Caco-2 (cell line): ENCODE measurements around the gene KAT7. TPM values are rescaled to one million over a fixed set of nuclear protein-coding genes. Genes with fewer than 3 reads are reported as not detected.

Experiments
- BruUV-seq: library from RNA; stranded (reverse); fragments of 400-500 nt; replicated peaks from 2 replicates; lab custom pipeline; 2021; lab: Mats Ljungman, UMichigan
- CTCF ChIA-PET: fragments of 300-600 bp; sonication (Branson Sonifier 250); formaldehyde crosslinking; loops from one replicate; lab custom pipeline; 2022; ENCODE audit warnings: antibody characterized with exemption; lab: Charles Lee
- POLR2A ChIA-PET: fragments of 300-600 bp; sonication (Branson Sonifier 250); formaldehyde crosslinking; loops from one replicate; lab custom pipeline; 2022; ENCODE audit warnings: antibody characterized with exemption; lab: Charles Lee
- DNase-seq, 2 experiments: peaks; one replicate each; pipeline versions ENCODE4 v3.0.0 to v3.0.0-alpha.2; 2020 to 2022
- H3K27me3 ChIP-seq: replicated peaks from 2 replicates; pipeline ENCODE4 v1.6.0; 2011; ENCODE audit warnings: low read length; ENCODE audit not compliant: control insufficient read depth, insufficient read depth
- H3K36me3 ChIP-seq: 2 replicates; pipeline ENCODE4 v1.5.1; 2011; ENCODE audit warnings: low read length; ENCODE audit not compliant: control insufficient read depth, insufficient read depth
- H3K4me1 ChIP-seq: fragments of 250-450 bp; sonication (Bioruptor Pico); 2 replicates; pipeline ENCODE4 v1.5.1; 2020; ENCODE audit warnings: mild to moderate bottlenecking
- H3K4me3 ChIP-seq: 2 replicates; pipeline ENCODE4 v1.5.1; 2011; ENCODE audit warnings: low read depth, mild to moderate bottlenecking, control low read depth, low read length
- H3K9me3 ChIP-seq: fragments of 250-450 bp; sonication (Bioruptor Pico); 2 replicates; pipeline ENCODE4 v1.5.1; 2020; ENCODE audit warnings: mild to moderate bottlenecking, moderate library complexity
- H3K27ac Mint-ChIP-seq: one replicate; pipeline ENCODE4 v1.8.0; 2022; ENCODE audit warnings: mixed read lengths; ENCODE audit not compliant: unreplicated experiment
- H3K27me3 Mint-ChIP-seq: one replicate; pipeline ENCODE4 v1.8.0; 2022; ENCODE audit warnings: mixed read lengths; ENCODE audit not compliant: insufficient read depth, unreplicated experiment
- H3K36me3 Mint-ChIP-seq: one replicate; pipeline ENCODE4 v1.8.0; 2022; ENCODE audit warnings: mild to moderate bottlenecking, mixed read lengths; ENCODE audit not compliant: insufficient read depth, unreplicated experiment
- H3K4me1 Mint-ChIP-seq: one replicate; pipeline ENCODE4 v1.8.0; 2022; ENCODE audit warnings: low read depth, mixed read lengths; ENCODE audit not compliant: unreplicated experiment
- H3K4me3 Mint-ChIP-seq: one replicate; pipeline ENCODE4 v1.8.0; 2022; ENCODE audit warnings: mild to moderate bottlenecking, moderate library complexity, mixed read lengths; ENCODE audit not compliant: unreplicated experiment
- H3K9me3 Mint-ChIP-seq: one replicate; pipeline ENCODE4 v1.8.0; 2022; ENCODE audit warnings: mixed read lengths; ENCODE audit not compliant: unreplicated experiment
- intact Hi-C: fragments of 100-400 bp; cut with micrococcal nuclease; formaldehyde crosslinking; loops from one replicate; pipeline ENCODE4 v1.10.0; 2022; ENCODE audit not compliant: unreplicated experiment
- total RNA-seq: library from RNA; stranded (reverse); gene quantifications from 2 replicates; pipeline ENCODE4 v1.2.3, GENCODE V29; 2022
- TF ChIP-seq, protein P1 (sequence below), 2 experiments: fragments of 200-600 bp in 1 of 2; IDR thresholded peaks; 1 replicate in 1 of 2; 2 replicates in 1 of 2; pipeline versions ENCODE4 v1.5.1 to v1.8.0; 2011 to 2022; ENCODE audit warnings: antibody characterized with exemption in 1 of 2, control low read depth in 1 of 2, inconsistent platforms in 1 of 2, low read depth in 1 of 2, low read length in 1 of 2, mild to moderate bottlenecking in 1 of 2, moderate library complexity in 1 of 2; ENCODE audit not compliant: insufficient read depth in 1 of 2, severe bottlenecking in 1 of 2, unreplicated experiment in 1 of 2

KAT7 gene
- total RNA-seq, 1 experiment from 2014 or later: 137 TPM

GRCh38 chr17:49741009-49741691 lies 47.3 kb upstream of the KAT7 start:
- no TSS peak for BruUV-seq
- Histone ChIP-seq H3K4me3 (no peak overlapping the region), H3K9me3 (no peaks in the 10 kb centered on the region), H3K36me3 (no peaks in the 10 kb centered on the region), H3K4me1 (peaks cover 16% of the 10 kb centered on the region), H3K27me3 (no peaks in the 10 kb centered on the region)
- H3K27me3 Mint-ChIP-seq: no peaks in the 10 kb centered on the region
- TF ChIP-seq, protein P1, sequence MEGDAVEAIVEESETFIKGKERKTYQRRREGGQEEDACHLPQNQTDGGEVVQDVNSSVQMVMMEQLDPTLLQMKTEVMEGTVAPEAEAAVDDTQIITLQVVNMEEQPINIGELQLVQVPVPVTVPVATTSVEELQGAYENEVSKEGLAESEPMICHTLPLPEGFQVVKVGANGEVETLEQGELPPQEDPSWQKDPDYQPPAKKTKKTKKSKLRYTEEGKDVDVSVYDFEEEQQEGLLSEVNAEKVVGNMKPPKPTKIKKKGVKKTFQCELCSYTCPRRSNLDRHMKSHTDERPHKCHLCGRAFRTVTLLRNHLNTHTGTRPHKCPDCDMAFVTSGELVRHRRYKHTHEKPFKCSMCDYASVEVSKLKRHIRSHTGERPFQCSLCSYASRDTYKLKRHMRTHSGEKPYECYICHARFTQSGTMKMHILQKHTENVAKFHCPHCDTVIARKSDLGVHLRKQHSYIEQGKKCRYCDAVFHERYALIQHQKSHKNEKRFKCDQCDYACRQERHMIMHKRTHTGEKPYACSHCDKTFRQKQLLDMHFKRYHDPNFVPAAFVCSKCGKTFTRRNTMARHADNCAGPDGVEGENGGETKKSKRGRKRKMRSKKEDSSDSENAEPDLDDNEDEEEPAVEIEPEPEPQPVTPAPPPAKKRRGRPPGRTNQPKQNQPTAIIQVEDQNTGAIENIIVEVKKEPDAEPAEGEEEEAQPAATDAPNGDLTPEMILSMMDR (IDR thresholded peaks at IDR 0.05; ENCODE audit: insufficient read depth in 1 of 2, low read depth in 1 of 2, low read length in 1 of 2, severe bottlenecking in 1 of 2, unreplicated experiment in 1 of 2): no peak
- H3K9me3 Mint-ChIP-seq: no peaks in the 10 kb centered on the region
- DNase-seq: no peak
- no peak overlapping the region for H3K4me3 Mint-ChIP-seq
- H3K36me3 Mint-ChIP-seq: no peaks in the 10 kb centered on the region
- peaks cover 12% of the 10 kb centered on the region for H3K4me1 Mint-ChIP-seq
- ChIA-PET POLR2A (interaction anchor here (1.0 kb wide), 1 partner anchor 23 kb away, joined by 3 read pairs; the partner anchor contains the start of gene FAM117A), CTCF (no interaction called here)
- no peak overlapping the region for H3K27ac Mint-ChIP-seq
- intact Hi-C loops: no loop called here

- no peaks in the 10 kb centered on the region for H3K9me3 Mint-ChIP-seq
- no peaks in the 10 kb centered on the region for H3K36me3 Mint-ChIP-seq
- peaks cover 16% of the 10 kb centered on the region for H3K4me1 ChIP-seq
- no peaks in the 10 kb centered on the region for H3K9me3 ChIP-seq
- no peaks in the 10 kb centered on the region for H3K36me3 ChIP-seq
- no peak for DNase-seq
- no peak overlapping the region for H3K27ac Mint-ChIP-seq
- ChIA-PET CTCF (interaction anchor here (1.0 kb wide), 1 partner anchor 20 kb away, joined by 3 read pairs; no protein-coding TSS in a partner anchor), POLR2A (no interaction called here)
- no TSS peak for BruUV-seq
- no peaks in the 10 kb centered on the region for H3K27me3 Mint-ChIP-seq
- intact Hi-C loops: no loop called here
- H3K27me3 ChIP-seq: no peaks in the 10 kb centered on the region
- TF ChIP-seq, protein P1 (IDR thresholded peaks at IDR 0.05; ENCODE audit: insufficient read depth in 1 of 2, low read depth in 1 of 2, low read length in 1 of 2, severe bottlenecking in 1 of 2, unreplicated experiment in 1 of 2): no peak
- H3K4me1 Mint-ChIP-seq: peaks cover 12% of the 10 kb centered on the region
- no peak overlapping the region for H3K4me3 Mint-ChIP-seq
- no peak overlapping the region for H3K4me3 ChIP-seq
Observed at GRCh38 chr17:49741692-49742076, 46.8 kb upstream of the KAT7 start.

DNA sequence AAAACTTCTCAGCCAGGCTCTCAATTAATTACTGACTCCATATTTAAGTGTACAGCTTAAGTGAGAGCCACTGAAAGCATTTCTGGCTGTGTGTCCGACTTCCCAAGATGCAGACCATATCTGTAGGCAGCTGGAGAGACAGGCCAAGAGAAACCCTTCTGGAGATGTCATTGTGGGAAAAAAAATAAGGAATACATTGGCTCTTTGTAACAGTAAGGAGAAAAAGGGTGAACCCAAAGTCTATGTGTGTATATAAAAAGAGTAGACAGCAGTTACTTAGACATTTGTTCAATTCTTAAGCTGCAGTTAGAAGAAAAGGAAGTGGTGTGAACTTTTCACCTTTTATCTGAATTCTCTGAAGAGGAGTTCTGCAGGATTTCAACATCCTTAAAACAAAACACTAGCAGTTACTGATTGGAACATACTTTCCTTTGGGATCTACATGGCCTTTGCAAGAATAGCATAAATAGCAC lies 46.3 kb upstream of the KAT7 start:
- no peaks in the 10 kb centered on the region for H3K27me3 ChIP-seq
- CTCF ChIA-PET: interaction anchor here (0.7 to 1.0 kb wide), 2 partner anchors 20 to 22 kb away, joined by 3 read pairs; partner anchors contain the start of gene FAM117A
- no peaks in the 10 kb centered on the region for H3K27me3 Mint-ChIP-seq
- H3K9me3 Mint-ChIP-seq: no peaks in the 10 kb centered on the region
- H3K36me3 ChIP-seq: no peaks in the 10 kb centered on the region
- POLR2A ChIA-PET: interaction anchor here (0.6 kb wide), 1 partner anchor 22 kb away, joined by 4 read pairs; the partner anchor contains the start of gene FAM117A
- no peaks in the 10 kb centered on the region for H3K36me3 Mint-ChIP-seq
- no peak overlapping the region for H3K27ac Mint-ChIP-seq
- no peak for DNase-seq
- H3K9me3 ChIP-seq: no peaks in the 10 kb centered on the region
- intact Hi-C loops: no loop called here
- no TSS peak for BruUV-seq
- peaks cover 16% of the 10 kb centered on the region for H3K4me1 ChIP-seq
- H3K4me3 ChIP-seq: no peak overlapping the region
- TF ChIP-seq, protein P1 (IDR thresholded peaks at IDR 0.05; ENCODE audit: insufficient read depth in 1 of 2, low read depth in 1 of 2, low read length in 1 of 2, severe bottlenecking in 1 of 2, unreplicated experiment in 1 of 2): no peak
- no peak overlapping the region for H3K4me3 Mint-ChIP-seq
- H3K4me1 Mint-ChIP-seq: peaks cover 12% of the 10 kb centered on the region
